ENCODE measurements around the gene NCDN. TPM values are rescaled to one million over a fixed set of nuclear protein-coding genes. Genes with fewer than 3 reads are reported as not detected.

Gene NCDN
- total and polyA plus RNA-seq, 2 donors (not counting 3 experiments of a cell fraction or from before 2014, with no cell fraction given) = 17.3 to 22.0 TPM

- POLR2A ChIA-PET = no interaction called here
- BruUV-seq (replicated peaks) = no TSS peak
Observed at GRCh38 chr1:35595684-35596083, 38.1 kb downstream of the NCDN start.

More at GRCh38 chr1:35595684-35596083, 38.1 kb downstream of the NCDN start:
- Histone ChIP-seq H3K4me2 (ENCODE audit: insufficient read depth, low read length) (no peak overlapping the region), H3K4me3 (replicated peaks in 1 of 3; ENCODE audit: insufficient read depth in 1 of 3, low read depth in 1 of 3, low read length in 3 of 3) (no peak overlapping the region), H3K27me3 (ENCODE audit: control insufficient read depth in 2 of 2, insufficient read depth in 2 of 2, low read length in 2 of 2) (no peaks in the 10 kb centered on the region), H3K9me1 (replicated peaks; ENCODE audit: control insufficient read depth, extremely low read depth, insufficient read depth, low read length) (no peaks in the 10 kb centered on the region), H4K20me1 (replicated peaks; ENCODE audit: control insufficient read depth, extremely low read depth, insufficient read depth, low read length) (no peaks in the 10 kb centered on the region), H3K9me3 (replicated peaks; ENCODE audit: control insufficient read depth, insufficient read depth, low read length) (no peaks in the 10 kb centered on the region), H3K27ac (ENCODE audit: insufficient read depth, low read depth, low read length) (no peak overlapping the region), H3K79me2 (ENCODE audit: control insufficient read depth, insufficient read depth, low read length) (no peaks in the 10 kb centered on the region), H3K36me3 (ENCODE audit: control insufficient read depth in 2 of 2, extremely low read depth in 1 of 2, insufficient read depth in 2 of 2, low read length in 2 of 2) (no peaks in the 10 kb centered on the region), H2AFZ (ENCODE audit: low read depth, low read length) (no peak overlapping the region), H3K4me1 (ENCODE audit: control insufficient read depth, extremely low read depth, insufficient read depth, low read length) (no peaks in the 10 kb centered on the region), H3K9ac (replicated peaks; ENCODE audit: extremely low read depth, insufficient read depth, low read length) (no peak overlapping the region)
- intact Hi-C loops (cut with micrococcal nuclease) = no loop called here
- no peak for DNase-seq (ENCODE audit: low read depth, low spot score)
- TF ChIP-seq MAX (IDR thresholded peaks at IDR 0.05; ENCODE audit: insufficient read depth, insufficient read length) = no peak
- no peak for TF ChIP-seq FOS (IDR thresholded peaks at IDR 0.05; ENCODE audit: borderline replicate concordance, insufficient read depth, low read length)
- no peak for TF ChIP-seq EZH2 (IDR thresholded peaks at IDR 0.05; ENCODE audit: borderline replicate concordance, low read depth, low read length, severe bottlenecking)
- no peak for TF ChIP-seq GATA2 (IDR thresholded peaks at IDR 0.05; ENCODE audit: insufficient read depth, insufficient read length, low read depth, low read length)
- no peak for TF ChIP-seq POLR2AphosphoS5 (IDR thresholded peaks at IDR 0.05; ENCODE audit: insufficient read depth, low read depth, low read length)
- TF ChIP-seq POLR2A (IDR thresholded peaks at IDR 0.05; ENCODE audit: low read depth, low read length) = no peak
- TF ChIP-seq CTCF (IDR thresholded peaks at IDR 0.05; ENCODE audit: extremely low read depth in 1 of 2, insufficient read depth in 1 of 2, low read depth in 1 of 2, low read length in 2 of 2) = no peak
- TF ChIP-seq MYC (IDR thresholded peaks at IDR 0.05; ENCODE audit: low read depth, low read length) = no peak
- no peak for TF ChIP-seq JUN (IDR thresholded peaks at IDR 0.05; ENCODE audit: borderline replicate concordance, insufficient read depth, insufficient read length, low read depth)
- FAIRE-seq = no peak
- dilution Hi-C loops (cut with MboI; ENCODE audit: extremely low pct_ligation_motif_present, low sequenced_read_pairs) = no loop called here
- CTCF ChIA-PET = no interaction called here
